ENCODE data around the gene ZMIZ2.

GRCh38 chr7:44793919-44794318 is 45.3 kb downstream of the ZMIZ2 start:
- TF ChIP-seq, protein P1, sequence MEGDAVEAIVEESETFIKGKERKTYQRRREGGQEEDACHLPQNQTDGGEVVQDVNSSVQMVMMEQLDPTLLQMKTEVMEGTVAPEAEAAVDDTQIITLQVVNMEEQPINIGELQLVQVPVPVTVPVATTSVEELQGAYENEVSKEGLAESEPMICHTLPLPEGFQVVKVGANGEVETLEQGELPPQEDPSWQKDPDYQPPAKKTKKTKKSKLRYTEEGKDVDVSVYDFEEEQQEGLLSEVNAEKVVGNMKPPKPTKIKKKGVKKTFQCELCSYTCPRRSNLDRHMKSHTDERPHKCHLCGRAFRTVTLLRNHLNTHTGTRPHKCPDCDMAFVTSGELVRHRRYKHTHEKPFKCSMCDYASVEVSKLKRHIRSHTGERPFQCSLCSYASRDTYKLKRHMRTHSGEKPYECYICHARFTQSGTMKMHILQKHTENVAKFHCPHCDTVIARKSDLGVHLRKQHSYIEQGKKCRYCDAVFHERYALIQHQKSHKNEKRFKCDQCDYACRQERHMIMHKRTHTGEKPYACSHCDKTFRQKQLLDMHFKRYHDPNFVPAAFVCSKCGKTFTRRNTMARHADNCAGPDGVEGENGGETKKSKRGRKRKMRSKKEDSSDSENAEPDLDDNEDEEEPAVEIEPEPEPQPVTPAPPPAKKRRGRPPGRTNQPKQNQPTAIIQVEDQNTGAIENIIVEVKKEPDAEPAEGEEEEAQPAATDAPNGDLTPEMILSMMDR (conservative IDR thresholded peaks at IDR 0.05), result no peak
- no peak for TF ChIP-seq EZH2 (IDR thresholded peaks at IDR 0.05; ENCODE audit: low read depth)
